GM19328 (cell line): ENCODE results near the gene HS6ST3.
"Not testable (repeated sequence)": the region's sequence is repeated elsewhere in the genome, so short reads cannot be mapped to it uniquely, and the experiment has no call there.

Experiments used
- ATAC-seq: cut with Tn5 transposase; IDR thresholded peaks from one replicate; pipeline ENCODE4 v1.9.1; 2021; ENCODE audit warnings: mild to moderate bottlenecking, moderate library complexity; ENCODE audit not compliant: unreplicated experiment

HS6ST3 gene

GRCh38 chr13:96089749-96090239 is at the start of gene HS6ST3:
Gene HS6ST3 (plus strand): TSS chr13:96090107.
- ATAC-seq = no peak

GRCh38 chr13:96041326-96042110 is 48.4 kb upstream of the HS6ST3 start:
- no peak for ATAC-seq

- ATAC-seq = no peak
These were observed 45.7 kb upstream of the HS6ST3 start for GRCh38 chr13:96044238-96044637.

DNA sequence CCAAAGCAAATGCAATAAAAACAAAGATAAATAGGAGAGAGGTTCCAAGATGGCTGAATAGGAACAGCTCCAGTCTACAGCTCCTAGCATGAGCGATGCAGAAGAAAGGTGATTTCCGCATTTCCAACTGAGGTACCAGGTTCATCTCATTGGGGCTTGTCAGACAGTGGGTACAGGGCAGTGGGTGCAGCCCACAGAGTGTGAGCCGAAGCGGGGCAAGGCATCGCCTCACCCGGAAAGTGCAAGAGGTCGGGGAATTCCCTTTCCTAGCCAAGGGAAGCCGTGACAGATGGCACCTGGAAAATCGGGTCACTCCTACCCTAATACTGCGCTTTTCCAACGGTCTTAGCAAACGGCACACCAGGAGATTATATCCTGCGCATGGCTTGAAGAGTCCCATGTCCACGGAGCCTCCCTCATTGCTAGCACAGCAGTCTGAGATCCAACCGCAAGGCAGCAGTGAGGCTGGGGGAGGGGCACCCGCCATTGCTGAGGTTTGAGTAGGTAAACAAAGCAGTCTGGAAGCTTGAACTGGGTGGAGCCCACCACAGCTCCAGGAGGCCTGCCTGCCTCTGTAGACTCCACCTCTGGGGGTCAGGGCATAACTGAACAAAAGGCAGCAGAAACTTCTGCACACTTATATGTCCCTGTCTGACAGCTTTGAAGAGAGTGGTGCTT is 43.3 kb upstream of the HS6ST3 start:
- not testable (repeated sequence) for ATAC-seq

DNA sequence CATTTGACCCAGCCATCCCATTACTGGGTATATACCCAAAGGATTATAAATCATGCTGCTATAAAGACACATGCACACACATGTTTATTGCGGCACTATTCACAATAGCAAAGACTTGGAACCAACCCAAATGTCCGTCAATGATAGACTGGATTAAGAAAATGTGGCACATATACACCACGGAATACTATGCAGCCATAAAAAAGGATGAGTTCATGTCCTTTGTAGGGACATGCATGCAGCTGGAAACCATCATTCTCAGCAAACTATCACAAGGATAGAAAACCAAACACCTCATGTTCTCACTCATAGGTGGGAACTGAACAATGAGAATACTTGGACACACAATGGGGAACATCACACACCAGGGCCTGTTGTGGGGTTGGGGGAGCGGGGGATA is 39.0 kb upstream of the HS6ST3 start:
- ATAC-seq = not testable (repeated sequence)

DNA sequence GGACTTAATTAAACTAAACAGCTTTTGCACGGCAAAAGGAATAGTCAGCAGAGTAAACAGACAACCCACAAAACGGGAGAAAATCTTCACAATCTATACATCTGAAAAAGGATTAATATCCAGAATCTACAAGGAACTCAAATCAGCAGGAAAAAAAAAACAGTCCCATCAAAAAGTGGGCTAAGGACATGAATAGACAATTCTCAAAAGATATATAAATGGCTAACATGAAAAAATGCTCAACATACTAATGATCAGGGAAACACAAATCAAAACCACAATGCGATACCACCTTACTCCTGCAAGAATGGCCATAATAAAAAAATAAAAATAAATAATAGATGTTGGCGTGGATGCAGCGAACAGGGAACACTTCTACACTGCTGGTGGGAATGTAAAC is 38.4 kb upstream of the HS6ST3 start:
- ATAC-seq = not testable (repeated sequence)

- not testable (repeated sequence) for ATAC-seq
These were observed 38.0 kb upstream of the HS6ST3 start for GRCh38 chr13:96051946-96052345.

- ATAC-seq = peak; percentile 43
These were observed 37.3 kb upstream of the HS6ST3 start for GRCh38 chr13:96052656-96053002.

GRCh38 chr13:96053003-96053703 is 36.8 kb upstream of the HS6ST3 start, which contains the start of gene UGGT2:
Gene UGGT2 (minus strand): TSS chr13:96053401. CDS start chr13:96053312, 89 bp downstream.
- ATAC-seq = peak; percentile 96

DNA sequence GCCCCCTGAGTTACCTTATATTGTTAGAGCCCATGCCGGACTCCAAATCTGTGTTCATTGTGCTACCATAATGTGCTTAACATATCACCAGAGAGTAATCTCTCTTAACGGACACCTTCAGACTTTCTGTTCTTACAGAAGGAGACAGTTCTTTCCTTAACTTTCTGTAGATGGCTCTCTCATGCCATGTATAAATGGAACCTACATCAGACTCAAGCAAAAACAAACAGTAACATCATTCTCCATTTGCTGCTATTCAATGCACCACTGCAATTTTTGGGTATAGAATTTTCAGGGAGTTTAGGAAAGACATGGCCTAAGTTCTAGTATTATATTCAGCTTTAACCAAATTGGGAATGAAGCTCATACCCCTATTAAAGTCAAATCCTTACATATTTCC is 24.1 kb upstream of the HS6ST3 start:
- ATAC-seq = no peak

GRCh38 chr13:96068729-96069128 is 21.2 kb upstream of the HS6ST3 start:
- ATAC-seq = no peak

DNA sequence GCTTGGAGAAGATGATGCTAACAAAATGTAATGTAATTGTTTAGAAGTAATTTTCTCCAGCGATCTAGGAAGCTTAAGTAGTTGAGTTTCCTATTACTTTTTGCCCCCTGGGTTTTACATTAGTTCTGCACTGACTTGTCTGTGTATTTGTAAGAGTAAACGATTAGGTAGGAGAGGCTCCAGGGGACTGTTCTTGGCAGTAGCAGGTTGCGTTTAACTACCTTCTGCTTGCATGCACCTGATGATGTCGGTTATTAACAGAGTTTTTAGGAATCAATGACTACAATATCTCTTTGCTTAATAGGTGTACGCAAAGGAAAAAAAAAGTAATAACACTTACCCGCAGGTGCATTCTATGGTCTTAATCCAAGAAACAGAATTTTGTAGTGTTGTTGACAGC is 18.4 kb upstream of the HS6ST3 start:
- no peak for ATAC-seq

DNA sequence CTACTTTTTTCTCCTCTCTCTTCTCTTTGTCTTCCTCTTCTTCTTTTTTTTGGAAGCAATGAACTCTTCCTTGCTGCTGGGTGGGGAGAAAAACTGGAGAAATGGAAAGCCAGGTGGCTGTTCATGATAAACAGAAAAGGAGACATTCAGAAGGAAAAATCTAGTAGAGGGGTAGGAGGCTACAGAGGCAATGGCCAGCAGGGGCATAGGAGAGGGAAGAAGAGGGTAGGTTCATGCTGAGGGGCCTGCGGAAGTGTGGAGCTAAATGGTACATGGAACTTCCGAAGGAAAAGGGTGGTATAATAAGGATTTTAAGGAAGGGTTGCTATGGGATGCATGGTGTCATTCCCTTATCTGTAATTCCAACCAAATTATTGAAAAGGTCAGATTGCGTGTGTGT is 17.5 kb upstream of the HS6ST3 start:
- no peak for ATAC-seq

- ATAC-seq = peak; percentile 73
These were observed 13.9 kb upstream of the HS6ST3 start for GRCh38 chr13:96075953-96076543.

- no peak for ATAC-seq
These were observed 9.2 kb upstream of the HS6ST3 start for GRCh38 chr13:96080676-96081075.

DNA sequence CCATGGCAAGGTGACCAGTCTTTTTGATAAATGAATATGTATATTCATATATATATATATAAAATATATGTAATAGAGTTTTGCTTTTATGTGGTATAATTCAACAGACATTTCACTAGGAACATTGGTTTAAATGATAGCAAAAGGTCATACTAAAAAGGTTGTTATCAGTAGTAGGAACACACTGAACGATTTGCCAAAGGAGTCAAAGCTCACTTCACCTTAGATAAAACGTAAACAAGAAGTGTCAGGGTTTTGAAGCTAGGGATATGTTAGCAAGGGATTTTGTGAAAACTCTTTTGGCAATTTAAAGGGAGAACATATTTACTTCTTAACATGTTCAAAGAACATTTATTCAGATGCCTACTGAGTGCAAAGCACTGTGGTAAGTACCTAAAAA is 8.0 kb upstream of the HS6ST3 start:
- no peak for ATAC-seq

DNA sequence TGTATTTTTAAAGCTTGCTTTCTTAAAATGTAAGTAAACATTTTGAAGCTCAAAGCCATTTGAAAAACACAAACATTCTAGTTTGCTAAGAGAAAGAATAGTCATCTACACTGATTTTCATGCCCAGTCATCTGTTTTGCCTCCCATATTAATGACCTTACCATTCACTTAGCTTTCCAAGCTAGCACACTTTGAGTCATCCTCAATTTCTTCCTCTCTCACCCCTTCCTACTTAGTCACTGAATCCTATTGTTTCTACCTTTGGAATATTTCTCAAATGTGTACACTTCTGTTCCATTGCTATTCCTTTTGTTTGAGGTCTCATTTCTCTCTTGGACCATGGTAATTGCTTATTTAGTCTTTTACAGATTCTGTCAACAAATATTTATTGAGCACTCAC is 7.3 kb upstream of the HS6ST3 start:
- ATAC-seq = no peak

DNA sequence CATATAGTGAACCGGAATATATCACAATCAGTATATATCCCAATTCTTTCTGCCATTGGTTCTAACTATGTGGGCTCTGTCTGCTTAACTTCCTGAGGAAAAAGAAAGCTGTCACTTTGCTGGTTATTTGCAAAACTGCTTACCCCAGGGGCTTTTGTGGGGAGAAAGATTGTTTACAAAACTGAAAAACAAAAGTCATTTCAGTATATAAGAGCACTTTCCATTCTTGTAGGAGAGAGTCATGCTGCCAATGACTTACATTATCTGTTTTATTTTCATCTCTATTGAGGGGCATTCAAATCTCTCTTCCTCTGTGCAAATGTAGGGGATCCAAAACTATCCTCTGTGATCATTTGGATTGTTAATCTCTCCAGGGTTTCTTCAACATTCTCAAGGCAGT is 3.2 kb upstream of the HS6ST3 start:
- no peak for ATAC-seq

GRCh38 chr13:96089139-96089538 is 768 bp upstream of the HS6ST3 start:
- ATAC-seq = no peak

- no peak for ATAC-seq
These were observed 564 bp downstream of the HS6ST3 start for GRCh38 chr13:96090240-96091101.
